Endodermal cell (in vitro differentiated cells): ENCODE data around the gene IQGAP1. TPM values are rescaled to one million over a fixed set of nuclear protein-coding genes. Genes with fewer than 3 reads are reported as not detected.

Source experiments
- DNase-seq: peaks from one replicate; pipeline ENCODE4 v3.0.0-alpha.2; 2017
- H3K27ac ChIP-seq: 2 replicates; pipeline ENCODE4 v1.5.1; 2013; ENCODE audit warnings: mild to moderate bottlenecking, low read depth, low read length, moderate library complexity
- H3K27me3 ChIP-seq: 2 replicates; pipeline ENCODE4 v1.6.1; 2013; ENCODE audit warnings: mild to moderate bottlenecking, low read length, moderate library complexity; ENCODE audit not compliant: insufficient read depth, control insufficient read depth, poor library complexity, severe bottlenecking
- H3K36me3 ChIP-seq: 2 replicates; pipeline ENCODE4 v1.7.0; 2013; ENCODE audit warnings: mild to moderate bottlenecking, low read length, moderate library complexity; ENCODE audit not compliant: control insufficient read depth, insufficient read depth
- H3K4me1 ChIP-seq: one replicate; pipeline ENCODE4 v1.7.0; 2013; ENCODE audit warnings: low read length; ENCODE audit not compliant: control insufficient read depth, insufficient read depth
- H3K4me3 ChIP-seq: 2 replicates; pipeline ENCODE4 v1.5.1; 2013; ENCODE audit warnings: mild to moderate bottlenecking, low read length, moderate library complexity
- H3K9ac ChIP-seq: 2 replicates; pipeline ENCODE4 v1.6.1; 2013; ENCODE audit warnings: mild to moderate bottlenecking, low read length, moderate library complexity; ENCODE audit not compliant: poor library complexity, severe bottlenecking; ENCODE audit errors: extremely low read depth
- H3K9me3 ChIP-seq: 2 replicates; pipeline ENCODE4 v1.6.1; 2013; ENCODE audit warnings: mild to moderate bottlenecking, low read length, moderate library complexity; ENCODE audit not compliant: control insufficient read depth
- H3K27ac Mint-ChIP-seq: 2 replicates; pipeline ENCODE4 v1.8.0; 2020; ENCODE audit warnings: mixed read lengths
- H3K27me3 Mint-ChIP-seq: 2 replicates; pipeline ENCODE4 v1.8.0; 2021; ENCODE audit warnings: mild to moderate bottlenecking, mixed read lengths; ENCODE audit not compliant: insufficient read depth
- H3K36me3 Mint-ChIP-seq: 2 replicates; pipeline ENCODE4 v1.8.0; 2020; ENCODE audit warnings: low read depth, mixed read lengths
- H3K4me1 Mint-ChIP-seq: 2 replicates; pipeline ENCODE4 v1.8.0; 2020; ENCODE audit warnings: mixed read lengths
- H3K4me3 Mint-ChIP-seq: 2 replicates; pipeline ENCODE4 v1.8.0; 2020; ENCODE audit warnings: mild to moderate bottlenecking, moderate library complexity, mixed read lengths
- H3K9me3 Mint-ChIP-seq: 2 replicates; pipeline ENCODE4 v1.8.0; 2020; ENCODE audit warnings: mild to moderate bottlenecking, mixed read lengths
- WGBS, 2 experiments: methylation state at CpG; one replicate each; pipeline versions ENCODE4 v1.1.5 to v1.1.7; 2013; ENCODE audit warnings: missing lambda C conversion rate in 2 of 2, mixed read lengths in 1 of 2; ENCODE audit not compliant: insufficient coverage in 1 of 2, insufficient read length in 1 of 2; 5-methylcytosine and 5-hydroxymethylcytosine counted together
- total RNA-seq, 2 donors: library from RNA; stranded (reverse); fragmentation: NEBNext Ultra II Directional in 1 of 2; extraction: Animal tissue kit (Norgen Biotek cat#: 25700) in 1 of 2; gene quantifications; 2 replicates in 1 of 2; 3 replicates in 1 of 2; pipeline ENCODE4 v1.2.1, GENCODE V29; 2021
- TF ChIP-seq, protein P1 (sequence below): fragments of 200-600 bp; sonication (generic); conservative IDR thresholded peaks from 2 replicates; pipeline ENCODE4 v1.5.0; 2021; ENCODE audit warnings: antibody characterized with exemption, mild to moderate bottlenecking

Gene IQGAP1
- total RNA-seq, 2 donors from 2014 or later, result 94.4 to 124 TPM

DNA sequence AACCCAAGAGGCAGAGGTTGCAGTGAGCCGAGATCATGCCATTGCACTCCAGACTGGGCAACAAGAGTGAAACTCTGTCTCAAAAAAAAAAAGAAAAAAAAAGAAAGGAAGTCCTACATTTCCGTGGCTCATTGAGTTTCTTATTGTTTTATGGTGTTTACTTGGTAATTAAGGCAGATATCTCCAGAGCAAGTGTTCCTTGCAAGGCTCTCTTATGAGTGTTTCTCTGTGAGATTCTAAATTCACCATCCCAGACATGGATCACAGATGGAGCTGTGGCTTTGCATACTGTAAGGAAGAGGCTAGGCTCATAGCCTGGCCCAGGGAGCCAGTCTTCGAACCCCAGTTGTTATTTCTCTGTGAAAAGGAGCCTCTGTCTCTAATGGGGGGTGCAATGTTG lies 53.0 kb downstream of the IQGAP1 start:
- Mint-ChIP-seq H3K27me3 (no peaks in the 10 kb centered on the region), H3K36me3 (peaks cover 52% of the 10 kb centered on the region), H3K27ac (no peak overlapping the region), H3K4me1 (no peaks in the 10 kb centered on the region), H3K9me3 (no peaks in the 10 kb centered on the region), H3K4me3 (no peak overlapping the region)
- 89 to 96% methylated on average over 2 to 3 of the region's 3 CpGs for WGBS, 2 experiments
- Histone ChIP-seq H3K27ac (no peak overlapping the region), H3K9me3 (no peaks in the 10 kb centered on the region), H3K27me3 (no peaks in the 10 kb centered on the region), H3K9ac (no peak overlapping the region), H3K4me1 (no peaks in the 10 kb centered on the region), H3K4me3 (no peak overlapping the region), H3K36me3 (peaks cover 80% of the 10 kb centered on the region)
- no peak for DNase-seq
- TF ChIP-seq, protein P1, sequence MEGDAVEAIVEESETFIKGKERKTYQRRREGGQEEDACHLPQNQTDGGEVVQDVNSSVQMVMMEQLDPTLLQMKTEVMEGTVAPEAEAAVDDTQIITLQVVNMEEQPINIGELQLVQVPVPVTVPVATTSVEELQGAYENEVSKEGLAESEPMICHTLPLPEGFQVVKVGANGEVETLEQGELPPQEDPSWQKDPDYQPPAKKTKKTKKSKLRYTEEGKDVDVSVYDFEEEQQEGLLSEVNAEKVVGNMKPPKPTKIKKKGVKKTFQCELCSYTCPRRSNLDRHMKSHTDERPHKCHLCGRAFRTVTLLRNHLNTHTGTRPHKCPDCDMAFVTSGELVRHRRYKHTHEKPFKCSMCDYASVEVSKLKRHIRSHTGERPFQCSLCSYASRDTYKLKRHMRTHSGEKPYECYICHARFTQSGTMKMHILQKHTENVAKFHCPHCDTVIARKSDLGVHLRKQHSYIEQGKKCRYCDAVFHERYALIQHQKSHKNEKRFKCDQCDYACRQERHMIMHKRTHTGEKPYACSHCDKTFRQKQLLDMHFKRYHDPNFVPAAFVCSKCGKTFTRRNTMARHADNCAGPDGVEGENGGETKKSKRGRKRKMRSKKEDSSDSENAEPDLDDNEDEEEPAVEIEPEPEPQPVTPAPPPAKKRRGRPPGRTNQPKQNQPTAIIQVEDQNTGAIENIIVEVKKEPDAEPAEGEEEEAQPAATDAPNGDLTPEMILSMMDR, result no peak

DNA sequence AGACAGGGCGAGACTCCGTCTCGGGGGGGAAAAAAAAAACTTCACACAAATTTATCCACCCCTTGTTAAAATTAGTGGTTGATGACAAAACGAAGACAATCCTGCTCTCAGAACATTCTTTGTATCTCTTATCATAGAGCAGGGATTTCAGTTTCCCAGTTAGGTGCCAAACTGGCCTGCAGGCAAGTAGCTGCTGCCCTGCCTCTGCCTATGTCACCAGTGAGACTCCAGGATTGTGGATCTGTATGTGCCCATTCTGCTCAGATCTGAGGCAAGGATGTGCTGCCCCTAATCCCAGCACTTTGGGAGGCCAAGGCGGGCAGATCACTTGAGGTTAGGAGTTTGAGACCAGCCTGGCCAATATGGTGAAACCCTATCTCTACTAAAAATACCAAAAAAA lies 54.4 kb downstream of the IQGAP1 start:
- peaks cover 42% of the 10 kb centered on the region for H3K36me3 Mint-ChIP-seq
- Histone ChIP-seq H3K4me3 (no peak overlapping the region), H3K9ac (no peak overlapping the region), H3K4me1 (no peaks in the 10 kb centered on the region), H3K27ac (no peak overlapping the region), H3K36me3 (peaks cover 80% of the 10 kb centered on the region), H3K9me3 (no peaks in the 10 kb centered on the region), H3K27me3 (no peaks in the 10 kb centered on the region)
- TF ChIP-seq, protein P1, result no peak
- no peak for DNase-seq
- H3K9me3 Mint-ChIP-seq, result no peaks in the 10 kb centered on the region
- no peak overlapping the region for H3K4me3 Mint-ChIP-seq
- WGBS, 2 experiments, result 93% methylated on average over 5 of the region's 5 CpGs; no CpG with 5 or more reads in 1 of the 2 experiments
- no peaks in the 10 kb centered on the region for H3K4me1 Mint-ChIP-seq
- H3K27me3 Mint-ChIP-seq, result no peaks in the 10 kb centered on the region
- H3K27ac Mint-ChIP-seq, result no peak overlapping the region

DNA sequence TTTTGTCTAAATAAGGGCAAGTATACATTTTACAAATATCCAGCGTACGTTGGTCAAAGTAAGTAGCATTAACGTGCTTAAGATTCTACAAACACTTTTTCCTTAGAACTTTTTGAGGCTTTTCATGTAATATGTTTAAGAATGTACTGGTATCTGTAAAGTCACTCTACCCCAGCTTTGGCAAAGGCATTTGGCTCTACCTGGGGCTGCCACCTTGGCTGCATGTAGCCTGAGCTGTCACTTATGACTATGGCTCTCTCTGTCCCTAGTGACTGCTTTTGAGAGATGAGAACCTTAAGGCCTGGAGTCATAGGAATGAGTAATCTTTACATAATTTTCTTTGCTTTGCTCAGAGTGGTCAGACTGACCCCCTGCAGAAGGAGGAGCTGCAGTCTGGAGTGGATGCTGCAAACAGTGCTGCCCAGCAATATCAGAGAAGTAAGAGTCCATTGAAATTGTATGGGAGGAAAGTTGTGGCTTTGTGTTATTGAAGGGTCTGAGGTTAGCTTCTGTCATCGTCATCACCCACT lies 61.2 kb downstream of the IQGAP1 start:
- no peak overlapping the region for H3K4me3 ChIP-seq
- TF ChIP-seq, protein P1, result no peak
- Mint-ChIP-seq H3K27ac (peak overlapping the region; percentile 16), H3K36me3 (peaks cover 60% of the 10 kb centered on the region), H3K9me3 (no peaks in the 10 kb centered on the region), H3K27me3 (no peaks in the 10 kb centered on the region), H3K4me1 (peaks cover 7% of the 10 kb centered on the region), H3K4me3 (no peak overlapping the region)
- no peaks in the 10 kb centered on the region for H3K4me1 ChIP-seq
- H3K27me3 ChIP-seq, result no peaks in the 10 kb centered on the region
- no peak overlapping the region for H3K9ac ChIP-seq
- WGBS, 2 experiments, result 97% methylated on average over 4 of the region's 4 CpGs; no CpG with 5 or more reads in 1 of the 2 experiments
- peaks cover 90% of the 10 kb centered on the region for H3K36me3 ChIP-seq
- no peaks in the 10 kb centered on the region for H3K9me3 ChIP-seq
- H3K27ac ChIP-seq, result no peak overlapping the region
- no peak for DNase-seq
